HG03095 (cell line): Measurements from ENCODE around the gene HNMT.
"Not testable (repeated sequence)": the region's sequence is repeated elsewhere in the genome, so short reads cannot be mapped to it uniquely, and the experiment has no call there.

Source experiments
- ATAC-seq: cut with Tn5 transposase; IDR thresholded peaks from one replicate; pipeline ENCODE4 v1.9.1; 2021; ENCODE audit warnings: moderate library complexity; ENCODE audit not compliant: unreplicated experiment

The HNMT gene

GRCh38 chr2:137973280-137973679 is 9.0 kb downstream of the HNMT start:
- ATAC-seq: no peak

- ATAC-seq: no peak
Observed at GRCh38 chr2:137975280-137976271, 11.3 kb downstream of the HNMT start.

GRCh38 chr2:137976274-137976673 is 12.0 kb downstream of the HNMT start:
- no peak for ATAC-seq

- no peak for ATAC-seq
Observed at GRCh38 chr2:137977790-137978189, 13.5 kb downstream of the HNMT start.

GRCh38 chr2:137980459-137980858 is 16.2 kb downstream of the HNMT start:
- ATAC-seq: no peak

GRCh38 chr2:137981112-137981656 is 16.9 kb downstream of the HNMT start:
- no peak for ATAC-seq

- ATAC-seq: no peak
Observed at GRCh38 chr2:137983581-137983980, 19.3 kb downstream of the HNMT start.

DNA sequence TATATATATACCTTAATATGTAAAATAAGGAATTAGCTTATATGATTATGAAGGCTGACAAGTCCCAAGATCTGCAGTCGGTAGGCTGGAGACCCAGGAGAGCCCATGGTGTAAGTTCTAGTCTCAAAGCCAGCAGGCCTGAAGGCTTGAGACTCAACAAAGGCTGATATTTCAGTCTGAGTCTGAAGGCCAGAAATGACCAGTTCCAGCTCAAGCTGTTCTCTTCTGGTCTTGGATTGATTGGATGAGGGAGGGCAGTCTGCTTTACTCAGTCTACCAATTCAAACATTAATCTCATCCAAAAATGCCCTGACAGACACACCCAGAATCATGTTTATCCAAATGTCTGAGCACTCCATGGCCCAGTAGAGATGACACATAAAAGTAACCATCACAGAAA is 22.0 kb downstream of the HNMT start:
- ATAC-seq: no peak

DNA sequence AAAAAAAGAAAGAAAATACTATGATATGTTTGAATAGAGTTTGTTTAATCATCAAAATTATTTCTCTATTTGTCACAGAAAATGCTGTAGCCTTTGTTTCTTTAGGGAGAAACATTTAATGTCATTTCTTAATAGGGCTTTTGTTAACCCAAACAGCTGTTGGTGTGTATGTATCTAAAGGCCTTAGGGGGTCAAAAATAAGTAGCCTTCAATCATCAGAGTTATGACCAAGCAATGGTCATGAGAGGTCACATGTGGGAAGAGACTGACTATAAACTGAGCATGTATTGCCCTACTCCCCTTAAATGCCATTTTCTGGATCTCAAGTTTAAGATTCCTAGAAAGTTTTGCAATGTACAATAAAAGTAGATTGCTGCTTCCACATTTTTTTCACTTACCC is 22.7 kb downstream of the HNMT start:
- ATAC-seq: no peak

GRCh38 chr2:137991078-137991477 is 26.8 kb downstream of the HNMT start:
- ATAC-seq: no peak

GRCh38 chr2:137992039-137992646 is 27.9 kb downstream of the HNMT start:
- ATAC-seq: no peak

DNA sequence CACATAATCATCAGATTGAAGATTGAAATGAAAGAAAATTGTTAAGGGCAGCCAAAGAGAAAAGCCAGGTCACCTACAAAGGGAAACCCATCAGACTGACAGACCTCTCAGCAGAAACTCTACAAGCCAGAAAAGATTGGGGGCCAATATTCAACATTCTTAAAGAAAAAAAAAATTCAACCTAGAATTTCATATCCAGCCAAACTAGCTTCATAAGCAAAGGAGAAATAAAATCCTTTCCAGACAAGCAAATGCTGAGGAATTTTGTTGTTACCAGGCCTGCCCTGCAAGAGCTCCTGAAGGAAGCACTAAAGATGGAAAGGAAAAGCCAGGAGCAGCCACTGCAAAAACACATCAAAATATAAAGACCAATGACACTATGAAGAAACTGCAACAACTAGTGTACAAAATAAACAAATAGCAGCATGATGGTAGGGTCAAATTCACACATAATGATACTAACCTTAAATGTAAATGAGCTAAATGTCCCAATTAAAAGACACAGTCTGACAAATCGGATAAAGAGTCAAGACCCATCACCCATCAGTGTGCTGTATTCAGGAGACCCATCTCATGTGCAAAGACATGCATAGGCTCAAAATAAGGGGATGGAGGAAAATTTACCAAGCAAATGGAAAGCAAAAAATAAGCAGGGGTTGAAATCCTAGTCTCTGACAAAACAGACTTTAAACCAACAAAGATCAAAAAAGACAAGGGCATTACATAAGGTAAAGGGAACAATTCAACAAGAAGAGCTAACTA is 29.6 kb downstream of the HNMT start:
- not testable (repeated sequence) for ATAC-seq

DNA sequence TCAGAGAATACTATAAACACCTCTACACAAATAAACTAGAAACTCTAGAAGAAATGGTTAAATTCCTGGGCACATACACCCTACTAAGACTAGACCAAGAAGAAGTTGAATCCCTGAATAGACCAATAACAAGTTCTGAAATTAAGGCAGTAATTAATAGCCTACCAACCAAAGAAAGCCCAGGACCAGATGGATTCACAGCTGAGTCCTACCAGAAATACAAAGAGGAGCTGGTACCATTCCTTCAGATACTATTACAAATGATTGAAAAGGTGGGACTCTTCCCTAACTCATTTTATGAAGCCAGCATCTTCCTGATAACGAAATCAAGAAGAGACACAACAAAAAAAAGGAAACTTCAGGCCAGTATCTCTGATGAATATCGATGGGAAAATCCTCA is 31.1 kb downstream of the HNMT start:
- not testable (repeated sequence) for ATAC-seq

DNA sequence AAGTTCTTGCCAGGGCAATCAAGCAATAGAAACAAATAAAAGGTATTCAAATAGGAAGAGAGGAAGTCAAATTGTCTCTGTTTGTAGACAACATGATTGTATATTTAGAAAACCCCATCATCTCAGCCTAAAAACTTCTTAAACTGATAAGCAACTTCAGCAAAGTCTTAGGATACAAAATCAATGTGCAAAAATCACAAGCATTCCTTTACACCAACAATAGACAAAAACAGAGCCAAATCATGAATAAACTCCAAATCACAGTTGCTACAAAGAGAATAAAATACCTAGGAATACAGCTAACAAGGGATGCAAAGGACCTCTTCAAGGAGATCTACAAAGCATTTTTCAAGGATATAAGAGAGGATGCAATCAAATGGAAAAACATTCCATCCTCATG is 31.9 kb downstream of the HNMT start:
- ATAC-seq: not testable (repeated sequence)

DNA sequence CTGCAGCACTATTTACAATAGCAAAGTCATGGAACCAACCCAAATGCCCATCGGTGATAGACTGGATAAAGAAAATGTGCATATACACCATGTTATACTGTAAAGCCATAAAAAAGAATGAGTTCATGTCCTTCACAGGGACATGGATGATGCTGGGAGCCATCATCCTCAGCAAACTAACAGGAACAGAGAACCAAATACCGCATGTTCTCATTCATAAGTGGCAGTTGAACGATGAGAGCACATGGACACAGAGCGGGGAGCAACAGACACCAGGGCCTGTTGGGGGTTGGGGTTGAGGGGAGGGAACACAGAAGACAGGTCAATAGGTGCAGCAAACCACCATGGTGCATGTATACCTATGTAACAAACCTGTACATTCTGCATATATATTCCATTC is 33.5 kb downstream of the HNMT start:
- no peak for ATAC-seq

DNA sequence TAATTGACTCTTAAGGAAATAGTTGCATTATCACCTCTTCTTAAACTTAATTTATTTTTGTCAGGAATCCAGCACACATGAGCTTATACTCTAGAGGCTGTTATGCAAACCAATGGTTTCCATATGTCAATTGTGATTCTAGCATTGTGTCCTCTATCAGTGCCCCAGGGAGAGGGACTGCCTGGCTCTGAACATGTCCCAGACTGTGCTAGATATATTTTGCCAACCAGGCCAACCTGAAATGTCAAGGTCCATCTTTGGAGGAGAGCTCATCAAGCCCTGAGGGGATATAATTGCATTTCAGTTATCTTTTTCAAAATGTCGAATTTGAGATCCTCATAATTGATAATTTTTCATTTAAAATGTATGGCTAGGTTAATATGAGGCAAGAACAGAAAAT is 34.2 kb downstream of the HNMT start:
- ATAC-seq: no peak

DNA sequence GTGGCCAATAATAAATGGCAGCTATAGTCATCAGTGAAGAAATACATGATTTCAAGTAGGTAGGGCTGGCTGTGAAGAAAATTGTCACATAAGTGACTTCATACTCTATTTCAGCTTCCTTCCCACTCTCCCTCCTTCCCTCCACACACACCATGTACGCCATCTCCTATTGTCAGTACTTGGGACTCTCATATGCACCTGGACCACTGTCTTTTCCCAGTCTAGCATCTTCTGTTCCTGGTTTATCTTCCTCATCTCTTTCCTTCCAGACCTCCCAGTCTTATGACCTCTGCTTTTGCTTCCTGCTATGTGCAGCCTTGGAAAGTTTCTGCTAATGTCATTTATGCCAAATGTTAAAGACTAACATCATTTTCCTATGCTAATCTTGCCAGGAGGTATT is 35.0 kb downstream of the HNMT start:
- no peak for ATAC-seq

DNA sequence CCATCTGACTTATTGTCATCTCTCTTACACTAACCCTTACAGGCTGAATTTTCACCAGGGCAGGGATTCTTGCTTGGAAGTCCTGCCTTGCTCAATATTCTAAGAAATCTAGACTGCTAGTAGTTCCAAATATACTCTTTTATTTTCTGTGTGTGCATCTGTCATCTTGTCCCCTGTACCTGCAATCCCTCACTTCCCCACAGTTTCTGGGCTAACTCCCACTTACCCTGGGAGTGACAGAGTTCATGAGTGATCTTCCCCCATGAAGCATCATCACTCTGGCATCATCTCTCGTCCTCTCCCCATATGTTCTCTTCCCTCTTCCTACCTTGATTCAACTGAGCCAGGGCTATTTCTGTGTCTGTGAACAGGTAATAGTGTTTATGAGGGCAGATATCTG is 35.7 kb downstream of the HNMT start:
- no peak for ATAC-seq

GRCh38 chr2:138000796-138001195 is 36.5 kb downstream of the HNMT start:
- no peak for ATAC-seq

GRCh38 chr2:138003411-138003810 is 39.1 kb downstream of the HNMT start:
- ATAC-seq: no peak

DNA sequence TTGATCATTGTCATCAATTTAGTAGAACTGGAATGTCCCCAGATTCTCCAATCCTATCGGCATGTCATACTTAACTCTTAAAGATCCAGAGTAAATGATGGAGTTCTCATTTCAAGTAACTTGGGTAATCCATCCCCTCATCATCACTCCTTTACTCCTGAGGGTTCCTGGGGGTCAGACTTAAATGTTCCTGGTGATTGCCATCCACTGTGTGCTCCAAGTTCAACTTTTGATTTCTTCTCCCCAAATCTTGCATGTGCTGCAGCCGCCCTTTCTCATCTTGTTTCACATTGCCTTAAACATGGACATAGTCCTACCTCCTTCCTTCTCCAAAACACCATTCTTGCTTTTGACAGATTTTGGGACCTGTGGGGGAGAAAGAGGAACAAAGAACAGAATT is 43.2 kb downstream of the HNMT start:
- ATAC-seq: no peak
